IMR-90 (cell line): Measurements from ENCODE around the gene XYLT2. TPM values are rescaled to one million over a fixed set of nuclear protein-coding genes. Genes with fewer than 3 reads are reported as not detected.

Experiments used
- ATAC-seq: fragments of 200-7000 bp; cut with Tn5 transposase; 2 replicates; pipeline ENCODE4 v1.9.1; 2020; ENCODE audit warnings: low read depth, mild to moderate bottlenecking, moderate library complexity
- BruUV-seq: library from RNA; stranded (reverse); fragments of 400-500 nt; replicated peaks from 2 replicates; lab custom pipeline; 2021; lab: Mats Ljungman, UMichigan
- CTCF ChIA-PET: fragments of 300-600 bp; formaldehyde crosslinking; extraction: SDS; loops from one replicate; lab custom pipeline; 2021; ENCODE audit warnings: antibody characterized with exemption; lab: Yijun Ruan, JAX
- POLR2A ChIA-PET: fragments of 300-600 bp; sonication (Branson Sonifier 250); formaldehyde crosslinking; loops from one replicate; lab custom pipeline; 2022; ENCODE audit warnings: antibody characterized with exemption; ENCODE audit not compliant: unreplicated experiment; lab: Charles Lee
- DNase-seq: peaks from one replicate; pipeline ENCODE4 v3.0.0; 2013
- H2AFZ ChIP-seq: replicated peaks from 2 replicates; pipeline ENCODE3; 2013; ENCODE audit warnings: low read length, mild to moderate bottlenecking; ENCODE audit not compliant: poor library complexity
- H2AK5ac ChIP-seq: 2 replicates; pipeline ENCODE4 v1.6.1; 2013; ENCODE audit warnings: low read depth, low read length, inconsistent platforms
- H2AK9ac ChIP-seq: replicated peaks from 2 replicates; pipeline ENCODE3; 2013; ENCODE audit warnings: mild to moderate bottlenecking, low read depth, low read length, moderate library complexity; ENCODE audit not compliant: poor library complexity
- H2BK120ac ChIP-seq: 2 replicates; pipeline ENCODE4 v1.6.1; 2013; ENCODE audit warnings: low read depth, low read length, inconsistent platforms
- H2BK15ac ChIP-seq: 3 replicates; pipeline ENCODE4 v1.6.1; 2013; ENCODE audit warnings: low read depth, low read length, inconsistent platforms
- H2BK20ac ChIP-seq: 2 replicates; pipeline ENCODE4 v1.6.1; 2013; ENCODE audit warnings: low read depth, mild to moderate bottlenecking, inconsistent platforms, low read length, moderate library complexity
- H2BK5ac ChIP-seq: 2 replicates; pipeline ENCODE4 v1.6.1; 2013; ENCODE audit warnings: mild to moderate bottlenecking, low read depth, low read length, inconsistent platforms; ENCODE audit not compliant: poor library complexity, severe bottlenecking
- H3K14ac ChIP-seq: replicated peaks from 2 replicates; pipeline ENCODE4 v1.6.1; 2013; ENCODE audit warnings: low read depth, low read length, inconsistent platforms
- H3K18ac ChIP-seq: 2 replicates; pipeline ENCODE4 v1.6.1; 2013; ENCODE audit warnings: low read depth, low read length, control low read depth
- H3K23ac ChIP-seq: 2 replicates; pipeline ENCODE4 v1.6.1; 2013; ENCODE audit warnings: low read depth, low read length, inconsistent platforms
- H3K27ac ChIP-seq: 2 replicates; pipeline ENCODE4 v1.5.1; 2013; ENCODE audit warnings: mild to moderate bottlenecking, control low read depth, low read length; ENCODE audit not compliant: insufficient read depth
- H3K27me3 ChIP-seq: 2 replicates; pipeline ENCODE4 v1.6.1; 2013; ENCODE audit warnings: low read length; ENCODE audit not compliant: control insufficient read depth, insufficient read depth
- H3K36me3 ChIP-seq: 2 replicates; pipeline ENCODE4 v1.6.1; 2013; ENCODE audit warnings: low read length, mixed read lengths; ENCODE audit not compliant: control insufficient read depth, insufficient read depth
- H3K4ac ChIP-seq: 2 replicates; pipeline ENCODE4 v1.6.1; 2013; ENCODE audit warnings: low read depth, low read length, inconsistent platforms
- H3K4me1 ChIP-seq: 2 replicates; pipeline ENCODE4 v1.6.1; 2013; ENCODE audit warnings: low read length, mixed read lengths; ENCODE audit not compliant: control insufficient read depth, insufficient read depth
- H3K4me2 ChIP-seq: 2 replicates; pipeline ENCODE4 v1.6.1; 2013; ENCODE audit warnings: low read depth, mild to moderate bottlenecking, control low read depth, low read length, moderate library complexity
- H3K4me3 ChIP-seq: 2 replicates; pipeline ENCODE4 v1.5.1; 2013; ENCODE audit warnings: low read depth, mild to moderate bottlenecking, control low read depth, low read length, moderate library complexity; ENCODE audit not compliant: insufficient read depth
- H3K56ac ChIP-seq: 2 replicates; pipeline ENCODE4 v1.6.1; 2013; ENCODE audit warnings: low read length, inconsistent platforms; ENCODE audit not compliant: insufficient read depth; ENCODE audit errors: extremely low read depth
- H3K79me1 ChIP-seq, 2 experiments: 2 replicates each; pipeline ENCODE4 v1.6.1; 2013; ENCODE audit warnings: low read length in 2 of 2, inconsistent platforms in 1 of 2, low read depth in 1 of 2
- H3K9ac ChIP-seq: 2 replicates; pipeline ENCODE4 v1.6.1; 2013; ENCODE audit warnings: low read depth, low read length, control low read depth
- H3K9me1 ChIP-seq: 2 replicates; pipeline ENCODE4 v1.6.1; 2013; ENCODE audit warnings: low read length, inconsistent platforms; ENCODE audit not compliant: insufficient read depth
- H3K9me3 ChIP-seq: 2 replicates; pipeline ENCODE4 v1.6.1; 2013; ENCODE audit warnings: low read length; ENCODE audit not compliant: control insufficient read depth, insufficient read depth
- H4K20me1 ChIP-seq: 2 replicates; pipeline ENCODE4 v1.6.1; 2013; ENCODE audit warnings: low read length, inconsistent platforms; ENCODE audit not compliant: insufficient read depth
- H4K5ac ChIP-seq: 2 replicates; pipeline ENCODE4 v1.6.1; 2013; ENCODE audit warnings: mild to moderate bottlenecking, low read depth, low read length, control low read depth
- H4K8ac ChIP-seq, 2 experiments: 2 replicates each; pipeline ENCODE4 v1.6.1; 2013; ENCODE audit warnings: low read depth in 2 of 2, low read length in 2 of 2, control low read depth in 1 of 2, inconsistent platforms in 1 of 2
- H4K91ac ChIP-seq: 2 replicates; pipeline ENCODE4 v1.6.1; 2013; ENCODE audit warnings: low read depth, low read length, inconsistent platforms; ENCODE audit not compliant: insufficient read depth
- CTCF ChIP-seq: conservative IDR thresholded peaks from 2 replicates; pipeline ENCODE4 v1.5.1; 2012; ENCODE audit warnings: mild to moderate bottlenecking, low read depth, low read length, improper control_type of control experiment
- ELK1 ChIP-seq: fragments of 150-350 bp; IDR thresholded peaks from 2 replicates; pipeline ENCODE4 v1.6.1; 2016; ENCODE audit warnings: low read depth, mild to moderate bottlenecking, low read length, moderate library complexity, borderline replicate concordance
- FOS ChIP-seq: fragments of 150-350 bp; IDR thresholded peaks from 2 replicates; pipeline ENCODE4 v1.6.1; 2016; ENCODE audit warnings: low read depth, low read length
- MAZ ChIP-seq: IDR thresholded peaks from 2 replicates; pipeline ENCODE4 v1.6.1; 2012; ENCODE audit warnings: low read depth, mild to moderate bottlenecking, low read length, improper control_type of control experiment, moderate library complexity, borderline replicate concordance
- MXI1 ChIP-seq: IDR thresholded peaks from 2 replicates; pipeline ENCODE4 v1.6.1; 2012; ENCODE audit warnings: low read depth, mild to moderate bottlenecking, low read length, moderate library complexity, borderline replicate concordance
- NFE2L2 ChIP-seq: fragments of 150-350 bp; IDR thresholded peaks from 2 replicates; pipeline ENCODE4 v1.6.1; 2016; ENCODE audit warnings: low read depth, mild to moderate bottlenecking, low read length
- POLR2A ChIP-seq: IDR thresholded peaks from 2 replicates; pipeline ENCODE4 v1.6.1; 2012; ENCODE audit warnings: mild to moderate bottlenecking, low read depth, low read length
- RAD21 ChIP-seq: IDR thresholded peaks from 2 replicates; pipeline ENCODE4 v1.6.1; 2012; ENCODE audit warnings: low read length, improper control_type of control experiment
- RCOR1 ChIP-seq: IDR thresholded peaks from 2 replicates; pipeline ENCODE4 v1.6.1; 2012; ENCODE audit warnings: mild to moderate bottlenecking, low read length, improper control_type of control experiment; ENCODE audit not compliant: insufficient replicate concordance
- RFX5 ChIP-seq: IDR thresholded peaks from 2 replicates; pipeline ENCODE4 v1.8.0; 2012; ENCODE audit warnings: low read depth, mild to moderate bottlenecking, low read length, moderate library complexity
- SMC3 ChIP-seq: fragments of 150-350 bp; IDR thresholded peaks from 2 replicates; pipeline ENCODE4 v1.6.1; 2016; ENCODE audit warnings: low read depth, mild to moderate bottlenecking, antibody characterized with exemption, low read length, moderate library complexity
- WGBS, 2 experiments: methylation state at CpG; one replicate each; pipeline versions ENCODE4 v1.1.5 to v1.1.7; 2013; ENCODE audit warnings: missing lambda C conversion rate in 2 of 2; ENCODE audit not compliant: insufficient read length in 1 of 2; ENCODE audit errors: extremely low coverage in 2 of 2; 5-methylcytosine and 5-hydroxymethylcytosine counted together
- dilution Hi-C: fragments of 300-500 bp; cut with HindIII; formaldehyde crosslinking; loops from one replicate; pipeline ENCODE4 v1.14.3; 2018; ENCODE audit warnings: low sequenced_read_pairs; ENCODE audit not compliant: unreplicated experiment
- in situ Hi-C: fragments of 300-500 bp; cut with MboI; formaldehyde crosslinking; loops from 3 replicates; pipeline ENCODE4 v1.14.3; 2019; ENCODE audit warnings: low sequenced_read_pairs, inconsistent platforms, mixed read lengths
- intact Hi-C: fragments of 100-400 bp; cut with micrococcal nuclease; formaldehyde crosslinking; loops from 2 replicates; pipeline ENCODE4 v1.10.0; 2022
- polyA plus RNA-seq, 3 experiments: library from polyadenylated mRNA; depleted of rRNA; stranded (reverse); fragments of >200 nt; gene quantifications; 2 replicates each; pipeline ENCODE4 v1.2.3, GENCODE V29; 2012; ENCODE audit warnings: low replicate concordance in 1 of 3
- total RNA-seq: library from RNA; depleted of rRNA; stranded (reverse); fragments of >200 nt; gene quantifications from 2 replicates; pipeline ENCODE4 v1.2.3, GENCODE V29; 2012
- TF ChIP-seq, protein P1 (sequence below): fragments of 150-350 bp; IDR thresholded peaks from 2 replicates; pipeline ENCODE4 v1.6.1; 2017; ENCODE audit warnings: mild to moderate bottlenecking, antibody characterized with exemption, low read length, low read depth

XYLT2 gene
- total and polyA plus RNA-seq, 2 of the 4 experiments (the other 2 are of a cell fraction), result 27.7 to 31.9 TPM

GRCh38 chr17:50382931-50383330, 37.0 kb downstream of the XYLT2 start:
- no peaks in the 10 kb centered on the region for H3K4me1 ChIP-seq
- H3K4ac ChIP-seq, result no peak overlapping the region
- H3K18ac ChIP-seq, result no peak overlapping the region
- no peak overlapping the region for H2BK5ac ChIP-seq
- ATAC-seq, result no peak
- in situ Hi-C loops, result no loop called here
- H3K36me3 ChIP-seq, result peaks cover 69% of the 10 kb centered on the region
- no peak overlapping the region for H3K56ac ChIP-seq
- no peak overlapping the region for H2AK5ac ChIP-seq
- 92% methylated on average over 11 of the region's 12 CpGs; no CpG with 5 or more reads in 1 of the 2 experiments for WGBS, 2 experiments
- dilution Hi-C loops, result no loop called here
- DNase-seq, result no peak
- H3K79me1 ChIP-seq, result peaks cover 28 to 51% of the 10 kb centered on the region in 2 experiments
- no peak overlapping the region for H3K9ac ChIP-seq
- ChIA-PET CTCF (no interaction called here), POLR2A (interaction anchor here (1.2 to 1.5 kb wide), 2 partner anchors 9 to 13 kb away, joined by 3 read pairs; no protein-coding TSS in a partner anchor)
- BruUV-seq, result no TSS peak
- H3K27ac ChIP-seq, result no peak overlapping the region
- H4K8ac ChIP-seq, result no peak overlapping the region
- H4K5ac ChIP-seq, result no peak overlapping the region
- TF ChIP-seq RFX5, result no peak
- no peak for TF ChIP-seq SMC3
- no peak for TF ChIP-seq RAD21
- TF ChIP-seq POLR2A, result no peak
- TF ChIP-seq, protein P1, sequence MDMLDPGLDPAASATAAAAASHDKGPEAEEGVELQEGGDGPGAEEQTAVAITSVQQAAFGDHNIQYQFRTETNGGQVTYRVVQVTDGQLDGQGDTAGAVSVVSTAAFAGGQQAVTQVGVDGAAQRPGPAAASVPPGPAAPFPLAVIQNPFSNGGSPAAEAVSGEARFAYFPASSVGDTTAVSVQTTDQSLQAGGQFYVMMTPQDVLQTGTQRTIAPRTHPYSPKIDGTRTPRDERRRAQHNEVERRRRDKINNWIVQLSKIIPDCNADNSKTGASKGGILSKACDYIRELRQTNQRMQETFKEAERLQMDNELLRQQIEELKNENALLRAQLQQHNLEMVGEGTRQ, result no peak
- TF ChIP-seq RCOR1, result no peak
- TF ChIP-seq FOS, result no peak
- TF ChIP-seq MAZ, result no peak
- TF ChIP-seq ELK1, result no peak
- TF ChIP-seq MXI1, result no peak
- TF ChIP-seq CTCF, result no peak
- no peak for TF ChIP-seq NFE2L2
- no peaks in the 10 kb centered on the region for H3K27me3 ChIP-seq
- H3K4me3 ChIP-seq, result no peak overlapping the region
- intact Hi-C loops, result no loop called here
- H2BK120ac ChIP-seq, result no peak overlapping the region
- no peak overlapping the region for H4K91ac ChIP-seq
- no peak overlapping the region for H2BK20ac ChIP-seq
- no peak overlapping the region for H2BK15ac ChIP-seq
- no peaks in the 10 kb centered on the region for H3K9me3 ChIP-seq
- no peaks in the 10 kb centered on the region for H3K9me1 ChIP-seq
- no peak overlapping the region for H3K23ac ChIP-seq
- H3K4me2 ChIP-seq, result no peak overlapping the region
- H3K14ac ChIP-seq, result no peak overlapping the region
- no peak overlapping the region for H2AK9ac ChIP-seq
- no peak overlapping the region for H2AFZ ChIP-seq
- peaks cover 44% of the 10 kb centered on the region for H4K20me1 ChIP-seq
